GM12874 (cell line): ENCODE data around the gene NIN.

Experiments used
- TF ChIP-seq, protein P1 (sequence below): IDR thresholded peaks from 2 replicates; pipeline ENCODE4 v1.5.1; 2011; ENCODE audit warnings: low read depth, mild to moderate bottlenecking, control low read depth, low read length, moderate library complexity; ENCODE audit not compliant: insufficient read depth

NIN gene

DNA sequence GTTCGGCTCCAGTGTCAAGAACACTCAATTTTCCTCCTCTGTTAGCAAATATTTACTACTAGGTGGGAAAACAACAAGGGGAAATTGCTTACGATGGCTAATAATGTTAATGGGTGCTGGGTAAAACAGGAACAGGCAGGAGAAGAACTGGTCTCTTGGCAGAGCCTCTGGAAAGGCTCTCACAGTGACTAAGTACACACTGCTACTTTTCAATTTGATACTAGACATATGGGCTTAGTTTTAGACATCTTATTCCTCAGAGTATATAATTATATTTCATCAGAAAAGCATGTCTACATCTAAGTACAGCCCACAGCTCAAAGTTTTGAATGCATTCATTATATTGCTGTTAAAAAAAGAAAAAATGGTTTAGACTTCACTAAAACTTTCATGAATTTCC lies 97.5 kb downstream of the NIN start:
- TF ChIP-seq, protein P1, sequence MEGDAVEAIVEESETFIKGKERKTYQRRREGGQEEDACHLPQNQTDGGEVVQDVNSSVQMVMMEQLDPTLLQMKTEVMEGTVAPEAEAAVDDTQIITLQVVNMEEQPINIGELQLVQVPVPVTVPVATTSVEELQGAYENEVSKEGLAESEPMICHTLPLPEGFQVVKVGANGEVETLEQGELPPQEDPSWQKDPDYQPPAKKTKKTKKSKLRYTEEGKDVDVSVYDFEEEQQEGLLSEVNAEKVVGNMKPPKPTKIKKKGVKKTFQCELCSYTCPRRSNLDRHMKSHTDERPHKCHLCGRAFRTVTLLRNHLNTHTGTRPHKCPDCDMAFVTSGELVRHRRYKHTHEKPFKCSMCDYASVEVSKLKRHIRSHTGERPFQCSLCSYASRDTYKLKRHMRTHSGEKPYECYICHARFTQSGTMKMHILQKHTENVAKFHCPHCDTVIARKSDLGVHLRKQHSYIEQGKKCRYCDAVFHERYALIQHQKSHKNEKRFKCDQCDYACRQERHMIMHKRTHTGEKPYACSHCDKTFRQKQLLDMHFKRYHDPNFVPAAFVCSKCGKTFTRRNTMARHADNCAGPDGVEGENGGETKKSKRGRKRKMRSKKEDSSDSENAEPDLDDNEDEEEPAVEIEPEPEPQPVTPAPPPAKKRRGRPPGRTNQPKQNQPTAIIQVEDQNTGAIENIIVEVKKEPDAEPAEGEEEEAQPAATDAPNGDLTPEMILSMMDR = no peak

DNA sequence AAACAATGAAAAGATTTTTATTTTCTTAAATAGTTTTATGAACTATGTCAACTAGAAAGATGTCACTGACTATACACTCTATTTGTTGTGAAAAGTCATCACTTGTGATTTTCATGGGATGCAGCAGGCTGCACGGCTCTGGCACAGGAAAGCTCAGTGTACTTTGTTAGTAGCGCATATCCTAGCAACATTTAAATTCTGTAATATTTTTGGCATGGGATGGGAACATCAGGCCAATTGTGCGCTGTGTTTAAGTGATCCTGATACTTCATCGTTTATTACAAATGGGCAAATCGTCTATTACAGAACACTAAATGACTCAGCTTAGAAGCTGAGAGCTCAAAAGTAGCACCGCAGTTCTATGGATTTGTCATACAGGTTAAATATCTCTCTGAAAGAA lies 102.1 kb downstream of the NIN start:
- TF ChIP-seq, protein P1 = no peak

GRCh38 chr14:50726372-50727107 lies 104.4 kb downstream of the NIN start:
- TF ChIP-seq, protein P1 = no peak

GRCh38 chr14:50725761-50726160 lies 105.2 kb downstream of the NIN start:
- TF ChIP-seq, protein P1 = no peak

- TF ChIP-seq, protein P1 = no peak
Observed at GRCh38 chr14:50719911-50720759, 110.8 kb downstream of the NIN start.

DNA sequence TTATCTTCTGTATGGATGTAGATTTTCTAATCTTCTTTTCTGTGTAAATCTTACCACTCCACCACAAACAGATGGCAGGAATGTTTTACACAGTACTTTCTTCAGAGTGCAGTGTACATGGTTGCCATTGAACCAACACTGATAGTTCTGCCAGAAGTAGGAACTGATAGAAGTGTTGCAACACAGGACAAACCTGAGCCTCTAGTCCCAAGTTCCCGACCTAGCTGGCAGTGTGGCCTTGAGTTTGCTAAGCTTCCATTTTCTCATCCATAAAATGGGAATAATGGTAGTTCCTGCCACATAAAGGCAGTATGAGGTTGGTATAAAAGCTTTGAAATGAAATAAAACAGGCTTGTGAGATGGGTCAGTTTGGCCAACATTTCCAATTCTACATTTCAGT lies 112.0 kb downstream of the NIN start:
- TF ChIP-seq, protein P1 = no peak

GRCh38 chr14:50717811-50718210 lies 113.2 kb downstream of the NIN start:
- TF ChIP-seq, protein P1 = no peak
